MM.1S (cell line): ENCODE data around the gene ULK4.

Experiments
- DNase-seq: peaks from one replicate; pipeline ENCODE4 v3.0.0-alpha.2; 2015
- H2AFZ ChIP-seq: fragments of 300-600 bp; sonication (generic); 2 replicates; pipeline ENCODE4 v1.6.0; 2016; ENCODE audit warnings: antibody characterized with exemption, low read length
- H3F3A ChIP-seq: fragments of 300-600 bp; sonication (generic); 2 replicates; pipeline ENCODE4 v1.6.1; 2016; ENCODE audit warnings: mild to moderate bottlenecking, antibody characterized with exemption, low read length, moderate library complexity, mixed read lengths; ENCODE audit not compliant: insufficient read depth
- H3K27ac ChIP-seq: fragments of 300-600 bp; sonication (generic); 2 replicates; pipeline ENCODE4 v1.5.1; 2016; ENCODE audit warnings: mild to moderate bottlenecking, low read length
- H3K27me3 ChIP-seq: fragments of 300-600 bp; sonication (generic); replicated peaks from 2 replicates; pipeline ENCODE4 v1.6.0; 2016; ENCODE audit warnings: low read length; ENCODE audit not compliant: insufficient read depth
- H3K36me3 ChIP-seq: fragments of 300-600 bp; sonication (generic); replicated peaks from 2 replicates; pipeline ENCODE4 v1.6.1; 2016; ENCODE audit warnings: mild to moderate bottlenecking, low read length, mixed read lengths; ENCODE audit not compliant: insufficient read depth
- H3K4me1 ChIP-seq: fragments of 300-600 bp; sonication (generic); 2 replicates; pipeline ENCODE4 v1.6.1; 2016; ENCODE audit warnings: low read length, mixed read lengths
- H3K4me2 ChIP-seq: fragments of 300-600 bp; sonication (generic); 2 replicates; pipeline ENCODE4 v1.6.0; 2016; ENCODE audit warnings: low read depth, low read length
- H3K4me3 ChIP-seq: fragments of 300-600 bp; sonication (generic); 2 replicates; pipeline ENCODE4 v1.5.1; 2016; ENCODE audit warnings: low read length, mixed read lengths
- H3K79me2 ChIP-seq: fragments of 300-600 bp; sonication (generic); 2 replicates; pipeline ENCODE4 v1.6.1; 2016; ENCODE audit warnings: mixed run types, low read length, mixed read lengths
- H3K9ac ChIP-seq: fragments of 300-600 bp; sonication (generic); 2 replicates; pipeline ENCODE4 v1.6.1; 2016; ENCODE audit warnings: low read length, mixed read lengths
- H3K9me2 ChIP-seq: fragments of 300-600 bp; sonication (generic); replicated peaks from 2 replicates; pipeline ENCODE4 v1.6.1; 2016; ENCODE audit warnings: mild to moderate bottlenecking, low read length, mixed read lengths; ENCODE audit not compliant: insufficient read depth
- H3K9me3 ChIP-seq: fragments of 300-600 bp; sonication (generic); replicated peaks from 2 replicates; pipeline ENCODE4 v1.6.1; 2016; ENCODE audit warnings: mild to moderate bottlenecking, low read length, mixed read lengths; ENCODE audit not compliant: insufficient read depth
- H4K20me1 ChIP-seq: fragments of 300-600 bp; sonication (generic); 2 replicates; pipeline ENCODE4 v1.6.1; 2016; ENCODE audit warnings: mild to moderate bottlenecking, low read length, moderate library complexity, mixed read lengths; ENCODE audit not compliant: insufficient read depth
- EZH2 ChIP-seq: fragments of 300-600 bp; sonication (generic); optimal IDR thresholded peaks from 2 replicates; pipeline ENCODE3; 2017; ENCODE audit warnings: low read depth, mild to moderate bottlenecking, antibody characterized with exemption, low read length, mixed read lengths
- EZH2phosphoT487 ChIP-seq: fragments of 300-600 bp; sonication (generic); IDR thresholded peaks from 2 replicates; pipeline ENCODE4 v1.6.1; 2018; ENCODE audit warnings: antibody characterized with exemption, low read length
- TF ChIP-seq, protein P1 (sequence below): fragments of 300-600 bp; sonication (generic); IDR thresholded peaks from 2 replicates; pipeline ENCODE4 v1.5.1; 2016; ENCODE audit warnings: antibody characterized with exemption, low read length, mixed read lengths

ULK4 gene

DNA sequence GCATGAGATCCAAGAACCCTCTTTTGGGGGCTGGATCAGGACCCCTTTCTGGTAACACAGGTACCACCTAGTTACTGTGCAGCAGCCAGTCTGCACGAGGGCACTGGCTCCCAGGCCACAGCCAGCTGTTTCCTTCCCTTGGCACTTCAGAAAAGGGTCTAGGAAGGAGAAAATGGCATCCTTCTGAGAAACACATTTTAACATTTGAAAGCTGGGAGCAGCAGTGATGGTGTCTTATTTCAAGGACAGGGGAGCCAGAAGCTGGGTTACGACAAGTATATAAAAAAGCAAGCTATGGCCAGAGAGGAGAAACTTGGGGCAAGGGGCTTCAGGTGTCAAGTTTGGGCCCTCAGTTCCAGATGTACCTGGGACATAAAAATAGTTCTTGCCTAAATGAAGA, 479.8 kb downstream of the ULK4 start:
- H3K36me3 ChIP-seq = no peaks in the 10 kb centered on the region
- no peak overlapping the region for H2AFZ ChIP-seq
- no peak overlapping the region for H3K4me3 ChIP-seq
- no peaks in the 10 kb centered on the region for H3K27me3 ChIP-seq
- TF ChIP-seq EZH2 (no peak), EZH2phosphoT487 (no peak)
- TF ChIP-seq, protein P1, sequence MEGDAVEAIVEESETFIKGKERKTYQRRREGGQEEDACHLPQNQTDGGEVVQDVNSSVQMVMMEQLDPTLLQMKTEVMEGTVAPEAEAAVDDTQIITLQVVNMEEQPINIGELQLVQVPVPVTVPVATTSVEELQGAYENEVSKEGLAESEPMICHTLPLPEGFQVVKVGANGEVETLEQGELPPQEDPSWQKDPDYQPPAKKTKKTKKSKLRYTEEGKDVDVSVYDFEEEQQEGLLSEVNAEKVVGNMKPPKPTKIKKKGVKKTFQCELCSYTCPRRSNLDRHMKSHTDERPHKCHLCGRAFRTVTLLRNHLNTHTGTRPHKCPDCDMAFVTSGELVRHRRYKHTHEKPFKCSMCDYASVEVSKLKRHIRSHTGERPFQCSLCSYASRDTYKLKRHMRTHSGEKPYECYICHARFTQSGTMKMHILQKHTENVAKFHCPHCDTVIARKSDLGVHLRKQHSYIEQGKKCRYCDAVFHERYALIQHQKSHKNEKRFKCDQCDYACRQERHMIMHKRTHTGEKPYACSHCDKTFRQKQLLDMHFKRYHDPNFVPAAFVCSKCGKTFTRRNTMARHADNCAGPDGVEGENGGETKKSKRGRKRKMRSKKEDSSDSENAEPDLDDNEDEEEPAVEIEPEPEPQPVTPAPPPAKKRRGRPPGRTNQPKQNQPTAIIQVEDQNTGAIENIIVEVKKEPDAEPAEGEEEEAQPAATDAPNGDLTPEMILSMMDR = no peak
- no peaks in the 10 kb centered on the region for H3K79me2 ChIP-seq
- no peaks in the 10 kb centered on the region for H3K9me3 ChIP-seq
- H3K4me2 ChIP-seq = no peak overlapping the region
- no peaks in the 10 kb centered on the region for H3K4me1 ChIP-seq
- no peaks in the 10 kb centered on the region for H3K9me2 ChIP-seq
- H4K20me1 ChIP-seq = no peaks in the 10 kb centered on the region
- DNase-seq = no peak
- H3K27ac ChIP-seq = no peak overlapping the region
- H3K9ac ChIP-seq = no peak overlapping the region
- H3F3A ChIP-seq = no peaks in the 10 kb centered on the region

DNA sequence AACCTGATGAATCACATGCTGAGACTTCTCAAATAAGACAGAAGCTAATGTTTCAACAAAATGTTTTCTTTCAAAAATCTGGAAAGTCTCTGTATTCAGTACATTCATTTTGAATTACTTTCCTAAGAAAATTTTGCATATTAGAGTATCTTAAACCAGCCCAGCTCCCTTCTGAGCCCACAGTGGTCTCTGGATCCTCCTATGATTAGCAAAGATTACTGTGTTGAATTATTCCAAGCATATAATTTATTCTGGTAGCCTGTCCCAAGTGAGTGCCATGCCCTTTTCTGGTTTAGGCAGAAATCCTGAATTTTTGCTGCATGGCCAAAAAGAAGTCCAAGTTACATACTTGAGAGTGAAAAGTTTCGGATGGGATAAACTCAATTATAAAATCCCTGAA, 483.6 kb downstream of the ULK4 start:
- Histone ChIP-seq H3K4me1 (no peaks in the 10 kb centered on the region), H3K9ac (no peak overlapping the region), H3K79me2 (no peaks in the 10 kb centered on the region), H3K9me3 (no peaks in the 10 kb centered on the region), H3K9me2 (no peaks in the 10 kb centered on the region), H4K20me1 (no peaks in the 10 kb centered on the region), H3K27me3 (no peaks in the 10 kb centered on the region), H3K36me3 (no peaks in the 10 kb centered on the region), H3K27ac (no peak overlapping the region), H3K4me3 (no peak overlapping the region), H3K4me2 (no peak overlapping the region), H2AFZ (no peak overlapping the region), H3F3A (no peaks in the 10 kb centered on the region)
- DNase-seq = no peak
- TF ChIP-seq, protein P1 = no peak
- no peak for TF ChIP-seq EZH2
- no peak for TF ChIP-seq EZH2phosphoT487

DNA sequence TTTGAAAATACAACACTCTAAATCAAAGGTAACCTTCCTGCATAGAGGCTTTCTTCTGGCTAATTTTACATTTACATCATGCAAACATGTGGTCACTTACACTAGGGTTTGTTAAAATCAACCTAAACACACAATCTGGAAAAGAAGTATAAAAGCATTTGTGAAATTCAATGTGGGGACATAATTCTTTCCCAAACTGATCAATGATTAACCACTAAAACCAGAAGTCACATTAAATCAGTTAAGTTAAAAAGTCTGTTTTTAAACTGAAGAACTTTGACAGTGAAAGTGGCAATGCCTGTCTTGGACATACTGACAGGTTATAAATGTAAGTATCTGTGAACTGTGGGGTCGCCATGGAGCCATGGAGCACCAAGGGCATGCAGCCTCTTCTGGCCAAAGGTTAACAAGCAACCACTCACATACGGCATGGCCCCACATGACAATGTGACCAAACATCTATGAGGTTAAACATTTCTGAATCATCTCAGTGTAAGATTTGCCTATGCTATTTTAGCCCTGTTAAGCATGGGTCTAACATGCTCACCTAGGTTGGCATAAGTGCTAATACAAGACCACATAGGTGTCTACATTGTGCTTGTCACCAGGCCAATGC, 484.4 kb downstream of the ULK4 start:
- H3K36me3 ChIP-seq = no peaks in the 10 kb centered on the region
- no peaks in the 10 kb centered on the region for H3K79me2 ChIP-seq
- H3K9me3 ChIP-seq = no peaks in the 10 kb centered on the region
- no peak overlapping the region for H3K4me3 ChIP-seq
- H3K27me3 ChIP-seq = no peaks in the 10 kb centered on the region
- H3K9ac ChIP-seq = no peak overlapping the region
- no peak overlapping the region for H3K27ac ChIP-seq
- no peak overlapping the region for H2AFZ ChIP-seq
- TF ChIP-seq, protein P1 = no peak
- TF ChIP-seq EZH2 (no peak), EZH2phosphoT487 (no peak)
- no peaks in the 10 kb centered on the region for H3F3A ChIP-seq
- H4K20me1 ChIP-seq = no peaks in the 10 kb centered on the region
- H3K4me1 ChIP-seq = no peaks in the 10 kb centered on the region
- no peak for DNase-seq
- H3K4me2 ChIP-seq = no peak overlapping the region
- H3K9me2 ChIP-seq = no peaks in the 10 kb centered on the region
